Subcutaneous adipose tissue (tissue), 4 donors: ENCODE results near the gene SLIT3. TPM values are rescaled to one million over a fixed set of nuclear protein-coding genes. Genes with fewer than 3 reads are reported as not detected.

Experiments
- CTCF ChIP-seq: fragments of 450-650 bp; IDR thresholded peaks from one replicate; pipeline ENCODE4 v1.5.1; 2016; ENCODE audit warnings: low read depth, mild to moderate bottlenecking, control low read depth, antibody characterized with exemption, moderate library complexity
- total RNA-seq, 4 donors: library from RNA; depleted of rRNA; stranded (reverse); fragments of >200 nt; gene quantifications; one replicate each; pipeline ENCODE4 v1.1.0, GENCODE V29; 2016

Gene SLIT3
- total RNA-seq, 4 donors from 2014 or later: 48.1 to 163 (median 83.2) TPM

- no peak for TF ChIP-seq CTCF
These were observed 20.7 kb downstream of the SLIT3 start for GRCh38 chr5:169280286-169280685.

DNA sequence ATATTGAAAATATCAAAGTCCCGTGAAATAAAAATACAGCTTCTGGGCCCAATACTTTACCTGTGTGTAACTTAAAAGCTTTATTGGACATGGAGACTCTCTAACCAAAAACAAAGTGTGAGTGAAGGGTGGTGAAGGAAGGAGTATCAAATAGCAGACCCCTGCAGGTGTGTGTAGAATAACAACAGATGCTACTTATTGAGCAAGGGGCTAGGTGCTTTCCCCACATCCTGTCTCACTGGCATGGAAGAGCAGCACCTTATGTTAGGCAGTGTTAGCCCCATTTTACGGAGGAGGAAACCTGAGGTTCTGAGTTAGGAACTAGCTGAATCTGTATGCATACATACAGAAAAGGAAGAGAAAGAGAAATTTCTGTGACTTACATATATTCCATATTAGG, 21.8 kb downstream of the SLIT3 start:
- no peak for TF ChIP-seq CTCF

GRCh38 chr5:169273881-169274280, 27.1 kb downstream of the SLIT3 start:
- no peak for TF ChIP-seq CTCF

- no peak for TF ChIP-seq CTCF
These were observed 27.5 kb downstream of the SLIT3 start for GRCh38 chr5:169273451-169273850.

DNA sequence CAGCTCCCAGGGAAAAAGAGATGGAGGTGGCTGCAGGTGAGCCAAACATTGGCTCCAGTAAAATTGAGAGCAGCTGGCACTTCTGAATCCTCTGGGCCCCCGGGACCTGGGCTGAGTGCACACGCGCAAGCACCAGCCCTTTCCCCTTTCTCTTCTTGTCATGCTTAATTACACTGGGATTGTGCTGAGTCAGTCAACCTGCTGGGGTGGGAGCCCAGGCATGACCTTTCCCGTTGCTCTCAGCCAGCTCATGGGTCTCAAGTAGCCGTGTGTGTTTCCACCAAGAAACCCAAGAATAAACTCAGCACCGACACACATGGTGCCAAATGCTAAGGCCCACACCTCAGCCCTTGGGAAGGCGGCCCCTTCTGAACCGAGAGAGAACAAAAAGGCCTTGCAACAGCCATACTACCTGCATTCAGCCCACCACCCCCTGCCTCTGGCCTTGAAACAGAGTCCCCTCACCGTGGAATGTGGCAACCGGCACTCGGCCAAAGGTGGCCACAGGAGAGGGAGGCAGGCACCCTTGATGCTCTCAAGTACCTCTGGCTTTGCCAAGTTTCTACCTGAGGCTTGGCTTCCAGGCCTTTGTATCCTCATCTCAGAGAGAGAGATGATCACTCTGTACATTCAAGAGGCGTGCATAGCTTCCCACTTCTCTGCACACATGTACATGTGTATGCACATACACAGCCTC, 28.1 kb downstream of the SLIT3 start:
- no peak for TF ChIP-seq CTCF

DNA sequence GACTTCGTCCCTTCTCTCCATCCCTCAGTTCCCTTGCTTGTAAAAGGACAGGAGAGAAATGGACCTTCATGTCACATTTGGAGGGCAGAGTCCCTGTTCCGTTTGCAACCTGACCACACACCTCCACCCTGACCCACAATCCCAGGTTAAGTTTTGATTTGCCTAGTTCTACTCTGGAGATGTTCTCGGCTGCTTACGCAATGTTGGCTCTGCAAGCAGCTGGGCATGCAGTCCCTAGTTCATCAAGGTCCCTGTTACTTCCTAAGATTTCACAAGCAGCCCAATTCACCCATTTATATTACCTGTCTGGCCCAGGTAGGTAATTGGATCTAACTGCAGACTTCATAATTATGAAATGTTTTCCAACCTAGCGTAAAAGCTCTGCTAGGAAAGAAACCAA, 28.8 kb downstream of the SLIT3 start:
- TF ChIP-seq CTCF: no peak

GRCh38 chr5:169270827-169271226, 30.1 kb downstream of the SLIT3 start:
- TF ChIP-seq CTCF: no peak
